Spleen (tissue), 7 donors: ENCODE results near the gene SARS2.

ENCODE experiments used
- CTCF ChIP-seq, 11 experiments: fragments of 200-600 bp in 7 of 11; fragments of 450-650 bp in 4 of 11; sonication (generic) in 4 of 11; IDR thresholded peaks in 8 of 11; conservative IDR thresholded peaks in 3 of 11; 1 replicate in 7 of 11; 2 replicates in 4 of 11; pipeline versions ENCODE4 v1.4.0 to v1.8.0; 2016 to 2021; ENCODE audit warnings: antibody characterized with exemption in 11 of 11, inconsistent platforms in 4 of 11, mild to moderate bottlenecking in 1 of 11
- POLR2AphosphoS5 ChIP-seq, 3 donors: sonication (generic); formaldehyde crosslinking; IDR thresholded peaks; one replicate each; pipeline ENCODE4 v1.5.1; 2017; ENCODE audit warnings: antibody characterized with exemption in 3 of 3
- donor health status: DM: no; HTN: no; CAD: no; lungs with moderate emphysema.
- donor health status: DM: no; HTN: no; CAD: no.
- donor health status: DM: no; HTN: no; CAD: no.

GRCh38 chr19:38979812-38980211 lies 49.2 kb upstream of the SARS2 start:
- no peak for TF ChIP-seq CTCF (IDR thresholded peaks at IDR 0.05 in 8 of 11, conservative IDR thresholded peaks at IDR 0.05 in 3 of 11)
- TF ChIP-seq POLR2AphosphoS5 (IDR thresholded peaks at IDR 0.05), result no peak
